ENCODE data around the gene KIAA1217.
"Not testable (repeated sequence)": the region's sequence is repeated elsewhere in the genome, so short reads cannot be mapped to it uniquely, and the experiment has no call there.

KIAA1217 gene

GRCh38 chr10:24292304-24293293 lies 83.7 kb downstream of the KIAA1217 start:
- no peak for DNase-seq

DNA sequence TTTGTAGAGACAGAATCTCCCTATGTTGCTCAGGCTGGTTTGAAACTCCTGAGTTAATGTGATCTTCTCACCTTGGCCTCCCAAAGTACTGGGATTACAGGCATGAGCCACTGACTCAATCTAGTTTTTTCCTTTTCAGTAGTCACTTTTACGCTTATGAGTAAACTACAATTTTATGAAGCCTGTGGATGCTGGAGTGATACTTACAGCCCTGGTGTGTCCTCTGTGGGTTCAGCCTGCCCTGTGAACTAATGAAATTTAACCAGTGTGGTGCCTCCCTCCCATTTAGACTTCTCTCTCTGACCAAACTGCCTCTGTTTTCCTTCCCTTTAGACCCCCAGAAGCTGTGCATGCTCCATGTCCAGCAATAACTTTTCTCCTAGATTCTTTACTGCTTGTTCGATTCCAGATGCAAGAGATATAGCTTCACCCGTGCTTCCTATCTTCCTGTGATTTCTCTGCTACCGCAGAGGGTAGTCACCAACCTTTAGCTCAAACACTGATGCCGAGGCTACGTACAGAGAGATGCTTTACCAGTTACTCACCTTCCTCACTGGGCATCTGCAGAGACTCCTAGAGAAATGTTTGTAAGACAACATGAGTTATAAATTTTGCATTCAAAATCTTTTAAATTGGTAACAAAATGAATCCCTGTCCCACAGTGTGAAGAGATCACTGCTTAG lies 90.8 kb downstream of the KIAA1217 start:
- no peak for DNase-seq

- no peak for DNase-seq
Observed at GRCh38 chr10:24303522-24304310, 94.8 kb downstream of the KIAA1217 start.

- no peak for DNase-seq
Observed at GRCh38 chr10:24305551-24306506, 96.9 kb downstream of the KIAA1217 start.

- DNase-seq = no peak
Observed at GRCh38 chr10:24306507-24306875, 97.6 kb downstream of the KIAA1217 start.

- DNase-seq = no peak
Observed at GRCh38 chr10:24307116-24307515, 98.2 kb downstream of the KIAA1217 start.

GRCh38 chr10:24307696-24308485 lies 99.0 kb downstream of the KIAA1217 start:
- DNase-seq = no peak

GRCh38 chr10:24310104-24310503 lies 101.2 kb downstream of the KIAA1217 start:
- DNase-seq = no peak

DNA sequence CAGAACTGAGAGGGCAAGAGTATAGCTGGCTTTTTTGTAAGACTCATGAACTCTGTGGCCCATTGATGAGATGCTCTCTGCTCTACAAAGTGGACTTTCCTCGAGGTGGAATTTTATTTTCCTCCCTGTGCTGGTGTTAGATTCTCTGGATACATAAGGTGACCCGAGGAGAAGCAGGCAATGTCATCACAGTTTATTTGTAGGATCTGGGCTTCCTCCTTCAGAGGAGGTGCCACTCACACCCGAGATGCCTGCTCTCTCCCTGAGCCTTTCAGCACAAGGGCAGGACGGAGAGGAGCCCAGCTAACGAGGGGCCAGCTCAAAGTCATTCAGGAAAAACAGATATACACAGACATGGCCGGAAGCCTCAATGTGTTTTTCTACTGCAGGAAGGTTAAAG lies 103.0 kb downstream of the KIAA1217 start:
- DNase-seq = no peak

DNA sequence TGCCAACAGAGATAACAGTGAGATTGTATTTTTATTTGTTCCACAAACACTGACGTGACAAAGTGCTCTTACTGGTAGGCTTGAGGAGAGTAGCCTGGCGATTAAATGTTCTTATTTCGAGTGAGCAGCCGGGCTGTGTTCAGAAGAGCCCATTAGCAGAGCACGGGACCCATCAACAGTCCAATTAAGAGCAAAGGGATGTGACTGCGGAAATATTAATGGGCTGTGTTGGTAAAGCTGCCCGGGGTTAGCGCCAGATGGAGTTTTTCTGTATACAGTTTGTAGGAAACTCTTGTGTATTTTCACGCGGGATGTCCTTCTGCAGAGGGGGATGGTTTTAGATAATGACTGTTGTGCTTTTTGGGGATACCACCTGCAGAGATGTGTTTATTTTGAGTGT lies 104.3 kb downstream of the KIAA1217 start:
- no peak for DNase-seq

DNA sequence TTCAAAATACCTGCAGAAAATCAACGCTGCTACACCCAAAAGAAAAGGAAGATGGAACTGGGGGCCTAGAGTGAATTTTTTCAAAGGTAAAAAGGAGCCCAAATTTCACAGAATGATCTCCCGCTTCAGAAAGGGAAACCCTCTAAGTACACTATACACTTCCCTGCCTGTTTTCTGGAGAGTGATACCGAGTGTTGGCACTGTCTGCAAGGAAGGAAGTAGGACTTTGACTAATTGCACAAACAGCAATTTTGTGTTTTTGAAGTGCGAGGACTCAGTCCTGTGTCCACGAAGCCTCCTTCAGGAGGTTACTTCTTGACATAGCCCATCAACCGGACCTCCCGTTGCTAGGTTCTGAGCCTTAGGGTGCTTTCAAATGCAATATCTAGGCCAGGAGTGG lies 106.3 kb downstream of the KIAA1217 start:
- no peak for DNase-seq

GRCh38 chr10:24318517-24318916 lies 109.6 kb downstream of the KIAA1217 start:
- no peak for DNase-seq

GRCh38 chr10:24320373-24320772 lies 111.4 kb downstream of the KIAA1217 start:
- DNase-seq = no peak

DNA sequence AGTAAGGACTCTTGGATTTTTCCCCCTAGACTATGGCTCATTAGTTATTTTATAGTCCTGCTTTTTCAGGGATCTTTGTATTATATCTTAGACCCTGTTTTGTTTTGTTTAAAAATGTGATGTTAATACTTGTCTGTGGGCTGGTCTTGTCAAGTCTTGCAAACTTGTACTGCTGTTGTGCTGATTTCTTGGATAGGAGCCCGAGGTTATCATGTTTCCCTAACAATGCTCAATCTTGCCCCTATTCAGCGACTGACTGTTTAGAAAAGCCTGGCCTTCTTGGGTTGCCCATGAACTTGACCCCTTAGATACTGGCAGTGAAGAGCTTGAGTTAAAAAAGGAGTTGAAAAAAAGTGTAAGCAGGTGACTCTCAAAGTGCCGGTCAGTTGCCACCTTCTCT lies 115.7 kb downstream of the KIAA1217 start:
- no peak for DNase-seq

DNA sequence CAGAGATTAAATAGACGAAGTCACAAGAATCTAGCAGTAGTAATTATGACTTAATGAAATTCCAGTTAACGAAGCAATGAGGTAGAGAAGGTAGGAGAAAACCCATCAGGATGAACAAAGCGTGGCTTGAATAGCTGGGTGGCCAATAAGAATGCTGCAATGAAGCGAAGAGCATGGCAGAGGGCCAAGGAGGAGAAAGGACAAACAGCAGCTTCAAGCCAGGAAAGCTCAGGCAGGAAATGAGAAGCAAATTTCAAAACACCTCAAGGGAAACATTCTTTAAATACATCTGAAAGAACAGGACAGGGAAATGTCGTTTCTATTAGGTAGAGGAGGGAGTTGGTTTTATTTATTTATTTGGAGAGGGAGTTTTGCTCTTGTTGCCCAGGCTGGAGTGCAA lies 122.5 kb downstream of the KIAA1217 start:
- no peak for DNase-seq

GRCh38 chr10:24333736-24334135 lies 124.8 kb downstream of the KIAA1217 start:
- no peak for DNase-seq

DNA sequence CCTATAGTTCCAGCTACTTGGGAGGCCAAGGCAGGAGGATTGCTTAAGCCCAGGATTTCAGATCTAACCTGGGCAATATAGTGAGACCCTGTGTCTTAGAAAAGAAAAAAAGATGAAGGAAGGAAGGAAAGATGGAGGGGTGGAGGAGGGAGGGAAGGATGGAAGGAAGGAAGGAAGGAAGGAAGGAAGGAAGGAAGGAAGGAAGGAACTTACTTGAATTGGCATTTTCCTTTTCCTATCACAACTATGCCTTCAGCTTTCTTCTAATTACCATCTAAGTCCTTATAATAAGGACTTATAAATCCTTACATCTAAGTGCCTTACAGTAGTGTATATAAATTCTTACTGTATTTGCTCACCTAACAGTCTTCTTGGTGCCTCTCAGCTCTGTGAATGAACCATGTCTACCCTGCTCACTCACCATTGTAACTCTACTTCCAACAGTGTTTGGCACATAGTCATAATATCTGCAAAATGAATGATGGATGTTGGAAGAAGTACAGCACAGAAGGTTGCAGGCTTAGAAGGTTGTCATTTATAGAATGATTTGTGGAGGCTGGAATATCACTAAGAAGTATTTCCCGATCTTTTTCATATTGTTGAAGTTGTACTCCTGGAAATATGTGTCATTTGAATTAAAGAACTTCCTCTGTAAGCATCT lies 125.5 kb downstream of the KIAA1217 start:
- no peak for DNase-seq

DNA sequence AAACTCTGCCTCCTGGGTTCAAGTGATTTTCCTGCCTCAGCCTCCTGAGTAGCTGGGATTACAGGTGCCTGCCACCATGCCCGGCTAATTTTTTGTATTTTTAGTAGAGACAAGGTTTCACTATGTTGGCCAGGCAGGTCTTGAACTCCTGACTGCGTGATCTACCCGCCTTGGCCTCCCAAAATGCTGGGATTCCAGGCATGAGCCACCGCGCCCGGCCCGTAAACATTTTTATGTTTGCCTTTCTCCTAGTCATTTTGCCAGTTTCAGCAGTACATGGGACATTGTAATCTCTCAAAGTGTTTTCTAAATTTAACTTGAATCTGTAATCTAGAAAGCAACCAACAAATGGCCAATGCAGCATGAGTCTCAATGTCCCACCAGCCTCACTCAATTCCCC lies 128.8 kb downstream of the KIAA1217 start:
- not testable (repeated sequence) for DNase-seq

- DNase-seq = no peak
Observed at GRCh38 chr10:24339387-24339786, 130.4 kb downstream of the KIAA1217 start.

GRCh38 chr10:24340446-24340845 lies 131.5 kb downstream of the KIAA1217 start:
- no peak for DNase-seq

DNA sequence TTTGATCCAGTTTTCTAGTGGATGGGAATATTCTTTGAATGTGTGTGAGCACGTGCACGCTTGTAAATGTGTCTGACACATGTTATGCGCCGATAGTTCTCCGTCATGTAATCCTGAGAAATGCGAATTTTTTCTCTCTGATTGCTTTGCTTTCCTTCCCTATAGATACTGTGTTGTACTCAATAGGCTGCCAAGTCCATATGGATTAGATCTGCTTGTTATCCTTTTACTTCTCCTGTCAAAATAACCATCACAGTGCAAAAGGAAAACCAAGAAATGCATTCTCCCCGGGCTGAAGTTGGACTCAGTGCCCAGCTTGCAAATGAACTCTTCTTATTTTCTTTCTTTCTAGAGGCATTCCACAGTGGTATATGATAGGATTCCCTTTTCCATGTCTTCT lies 131.9 kb downstream of the KIAA1217 start:
- no peak for DNase-seq
